ENCODE measurements around the gene SERTAD2.

- TF ChIP-seq TAF1 (IDR thresholded peaks at IDR 0.05; ENCODE audit: borderline replicate concordance, insufficient read depth, low read length) (no peak), POLR2AphosphoS5 (IDR thresholded peaks at IDR 0.05; ENCODE audit: low read depth, low read length) (no peak), REST (IDR thresholded peaks at IDR 0.05; ENCODE audit: insufficient read depth in 1 of 2, low read depth in 2 of 2, low read length in 2 of 2) (no peak)
Measured at GRCh38 chr2:64594226-64594989, 59.3 kb downstream of the SERTAD2 start.

Data from PFSK-1 (cell line).